SJCRH30 (cell line): ENCODE results near the gene KCNE4. TPM values are rescaled to one million over a fixed set of nuclear protein-coding genes. Genes with fewer than 3 reads are reported as not detected.

Experiments
- DNase-seq, 2 experiments: peaks; one replicate each; pipeline ENCODE4 v3.0.0-alpha.2; 2015 to 2020
- H3K27ac ChIP-seq: fragments of 250-450 bp; sonication (Bioruptor Pico); 2 replicates; pipeline ENCODE4 v1.5.1; 2020; ENCODE audit warnings: mild to moderate bottlenecking, moderate library complexity
- H3K27me3 ChIP-seq: fragments of 250-450 bp; sonication (Bioruptor Pico); 2 replicates; pipeline ENCODE4 v1.5.1; 2020; ENCODE audit warnings: mild to moderate bottlenecking, moderate library complexity
- H3K36me3 ChIP-seq: fragments of 250-450 bp; sonication (Bioruptor Pico); 2 replicates; pipeline ENCODE4 v1.5.1; 2020; ENCODE audit warnings: mild to moderate bottlenecking, moderate library complexity
- H3K4me1 ChIP-seq: fragments of 250-450 bp; sonication (Bioruptor Pico); 2 replicates; pipeline ENCODE4 v1.5.1; 2020; ENCODE audit warnings: mild to moderate bottlenecking, moderate library complexity
- H3K4me3 ChIP-seq: fragments of 250-450 bp; sonication (Bioruptor Pico); 2 replicates; pipeline ENCODE4 v1.5.1; 2020; ENCODE audit warnings: mild to moderate bottlenecking, moderate library complexity
- H3K9me3 ChIP-seq: fragments of 250-450 bp; sonication (Bioruptor Pico); replicated peaks from 2 replicates; pipeline ENCODE4 v1.5.1; 2020; ENCODE audit warnings: mild to moderate bottlenecking, moderate library complexity
- total RNA-seq: library from RNA; depleted of rRNA; stranded (reverse); fragments of >200 nt; shearing (Covaris generic); gene quantifications from 2 replicates; pipeline ENCODE4 v1.2.3, GENCODE V29; 2014

Gene KCNE4
- total RNA-seq, 1 experiment from 2014 or later, result 0.02 TPM

DNA sequence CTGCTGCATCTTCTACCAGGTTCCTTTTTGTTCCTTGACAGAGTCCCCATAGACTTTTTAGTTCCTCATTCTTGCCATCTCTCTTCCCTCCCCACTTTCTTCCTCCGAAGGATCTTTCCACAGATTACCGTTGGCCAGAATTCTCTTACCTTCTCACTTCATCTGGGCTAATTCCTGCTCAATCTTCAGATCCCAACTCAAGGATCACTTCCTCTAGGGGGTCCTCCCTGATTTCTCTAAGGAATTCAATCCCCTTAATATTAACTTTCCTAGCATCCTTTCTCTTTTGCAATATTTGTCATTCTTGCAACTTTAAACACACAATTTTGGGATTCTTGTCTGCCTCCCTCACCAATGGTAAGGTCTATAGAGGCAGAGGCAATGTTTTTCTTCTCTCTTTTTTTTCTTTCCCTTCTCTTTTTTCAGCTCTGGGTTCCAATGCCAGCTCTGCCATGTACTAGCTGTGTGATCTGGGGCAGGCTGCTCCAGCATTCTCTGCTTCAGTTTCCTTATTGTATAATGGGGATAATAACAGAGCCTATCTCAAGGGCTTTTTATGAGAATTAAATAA is 5.4 kb upstream of the KCNE4 start:
- H3K4me1 ChIP-seq, result peaks cover under 1% of the 10 kb centered on the region; the same call in 1 of the 2 replicates
- no peaks in the 10 kb centered on the region for H3K36me3 ChIP-seq
- no peaks in the 10 kb centered on the region for H3K9me3 ChIP-seq
- no peaks in the 10 kb centered on the region for H3K27me3 ChIP-seq
- H3K27ac ChIP-seq, result no peak overlapping the region
- no peak overlapping the region for H3K4me3 ChIP-seq
- DNase-seq, result no peak

DNA sequence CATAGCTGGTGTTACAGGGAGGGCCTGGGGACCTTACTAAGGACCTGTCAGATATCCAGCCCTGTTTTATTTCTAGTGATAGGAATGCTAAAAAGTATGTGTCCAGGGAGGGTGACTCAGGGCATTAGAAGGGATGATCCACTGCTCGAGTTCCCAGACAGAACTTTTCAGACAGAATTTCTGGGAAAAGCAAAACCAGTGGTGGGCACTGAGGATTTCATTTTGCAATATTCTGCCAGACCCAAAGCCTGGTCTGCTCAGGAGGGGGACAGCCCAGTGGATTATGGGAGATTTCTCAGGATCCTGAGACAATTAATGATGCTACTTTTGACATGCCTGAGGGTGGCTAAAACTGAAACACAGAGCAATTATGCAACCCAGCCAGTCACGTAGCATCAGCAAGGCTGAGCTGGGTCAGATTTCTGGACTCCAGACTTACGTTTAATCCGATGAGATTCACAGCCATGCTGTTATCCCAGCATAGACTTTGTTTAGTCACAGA is 4.7 kb upstream of the KCNE4 start:
- Histone ChIP-seq H3K4me3 (no peak overlapping the region), H3K4me1 (no peaks in the 10 kb centered on the region)

DNA sequence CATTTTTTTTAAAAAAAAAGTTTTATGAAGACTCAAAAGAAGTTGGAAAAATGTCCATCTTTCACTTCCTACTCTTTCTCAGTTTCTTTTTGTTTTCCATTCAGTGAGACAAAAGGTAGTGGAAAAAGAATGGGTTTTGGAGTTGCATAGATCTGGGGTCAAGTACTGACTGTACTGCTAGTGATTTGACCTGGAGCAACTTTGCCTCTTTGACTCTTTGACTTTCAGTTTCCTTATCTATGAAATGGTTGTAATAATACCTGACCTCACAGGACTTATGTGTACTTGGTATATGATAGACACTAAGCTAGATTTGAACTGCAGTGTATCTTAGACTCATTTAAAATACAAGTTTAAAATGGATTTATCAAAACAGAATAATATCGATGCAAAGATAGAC is 3.5 kb upstream of the KCNE4 start:
- Histone ChIP-seq H3K36me3 (no peaks in the 10 kb centered on the region), H3K27ac (no peak overlapping the region), H3K4me3 (no peak overlapping the region), H3K27me3 (no peaks in the 10 kb centered on the region; the same call in 1 of the 2 replicates), H3K9me3 (no peaks in the 10 kb centered on the region), H3K4me1 (no peaks in the 10 kb centered on the region)
- DNase-seq, result no peak

More for the DNA sequence above, 4.7 kb upstream of the KCNE4 start:
- Histone ChIP-seq H3K36me3 (no peaks in the 10 kb centered on the region), H3K27ac (no peak overlapping the region), H3K9me3 (no peaks in the 10 kb centered on the region), H3K27me3 (no peaks in the 10 kb centered on the region)
- no peak for DNase-seq

GRCh38 chr2:223049356-223049755 is 2.6 kb upstream of the KCNE4 start:
- Histone ChIP-seq H3K4me3 (no peak overlapping the region), H3K36me3 (no peaks in the 10 kb centered on the region), H3K9me3 (no peaks in the 10 kb centered on the region), H3K4me1 (no peaks in the 10 kb centered on the region), H3K27me3 (no peaks in the 10 kb centered on the region; the same call in 1 of the 2 replicates), H3K27ac (no peak overlapping the region)
- no peak for DNase-seq

GRCh38 chr2:223050188-223050587 is 1.8 kb upstream of the KCNE4 start:
- Histone ChIP-seq H3K4me3 (no peak overlapping the region), H3K9me3 (no peaks in the 10 kb centered on the region), H3K27me3 (peaks cover under 1% of the 10 kb centered on the region; the same call in 1 of the 2 replicates), H3K27ac (no peak overlapping the region), H3K36me3 (no peaks in the 10 kb centered on the region), H3K4me1 (no peaks in the 10 kb centered on the region)
- no peak for DNase-seq

GRCh38 chr2:223050900-223051504 is 988 bp upstream of the KCNE4 start:
- Histone ChIP-seq H3K4me3 (no peak overlapping the region), H3K4me1 (no peaks in the 10 kb centered on the region), H3K9me3 (no peaks in the 10 kb centered on the region), H3K27ac (no peak overlapping the region), H3K36me3 (no peaks in the 10 kb centered on the region), H3K27me3 (peaks cover 6% of the 10 kb centered on the region; the same call in 1 of the 2 replicates)
- DNase-seq, result no peak

DNA sequence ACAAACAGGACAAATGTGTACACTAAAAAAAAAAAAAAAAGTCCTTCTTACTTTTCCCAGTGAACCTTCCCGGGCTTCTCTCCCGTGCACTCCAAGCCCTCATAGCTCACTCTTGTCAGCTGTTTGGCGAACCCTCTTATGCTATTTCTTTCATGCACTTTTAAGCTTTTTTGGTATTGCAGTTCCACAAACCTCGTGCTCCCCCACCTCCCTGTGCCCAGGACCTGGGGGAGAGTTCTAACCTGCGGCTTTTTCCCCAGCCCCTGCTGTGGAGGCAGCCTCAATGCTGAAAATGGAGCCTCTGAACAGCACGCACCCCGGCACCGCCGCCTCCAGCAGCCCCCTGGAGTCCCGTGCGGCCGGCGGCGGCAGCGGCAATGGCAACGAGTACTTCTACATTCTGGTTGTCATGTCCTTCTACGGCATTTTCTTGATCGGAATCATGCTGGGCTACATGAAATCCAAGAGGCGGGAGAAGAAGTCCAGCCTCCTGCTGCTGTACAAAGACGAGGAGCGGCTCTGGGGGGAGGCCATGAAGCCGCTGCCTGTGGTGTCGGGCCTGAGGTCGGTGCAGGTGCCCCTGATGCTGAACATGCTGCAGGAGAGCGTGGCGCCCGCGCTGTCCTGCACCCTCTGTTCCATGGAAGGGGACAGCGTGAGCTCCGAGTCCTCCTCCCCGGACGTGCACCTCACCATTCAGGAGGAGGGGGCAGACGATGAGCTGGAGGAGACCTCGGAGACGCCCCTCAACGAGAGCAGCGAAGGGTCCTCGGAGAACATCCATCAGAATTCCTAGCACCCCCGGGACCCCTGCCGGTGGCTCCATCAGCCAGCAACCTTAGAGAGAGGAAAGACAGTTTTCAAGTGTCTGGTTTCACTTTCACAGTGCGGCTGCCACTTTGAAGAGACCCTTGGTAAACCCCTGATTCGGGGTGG is 826 bp downstream of the KCNE4 start:
- no peak for DNase-seq
- no peak overlapping the region for H3K27ac ChIP-seq

DNA sequence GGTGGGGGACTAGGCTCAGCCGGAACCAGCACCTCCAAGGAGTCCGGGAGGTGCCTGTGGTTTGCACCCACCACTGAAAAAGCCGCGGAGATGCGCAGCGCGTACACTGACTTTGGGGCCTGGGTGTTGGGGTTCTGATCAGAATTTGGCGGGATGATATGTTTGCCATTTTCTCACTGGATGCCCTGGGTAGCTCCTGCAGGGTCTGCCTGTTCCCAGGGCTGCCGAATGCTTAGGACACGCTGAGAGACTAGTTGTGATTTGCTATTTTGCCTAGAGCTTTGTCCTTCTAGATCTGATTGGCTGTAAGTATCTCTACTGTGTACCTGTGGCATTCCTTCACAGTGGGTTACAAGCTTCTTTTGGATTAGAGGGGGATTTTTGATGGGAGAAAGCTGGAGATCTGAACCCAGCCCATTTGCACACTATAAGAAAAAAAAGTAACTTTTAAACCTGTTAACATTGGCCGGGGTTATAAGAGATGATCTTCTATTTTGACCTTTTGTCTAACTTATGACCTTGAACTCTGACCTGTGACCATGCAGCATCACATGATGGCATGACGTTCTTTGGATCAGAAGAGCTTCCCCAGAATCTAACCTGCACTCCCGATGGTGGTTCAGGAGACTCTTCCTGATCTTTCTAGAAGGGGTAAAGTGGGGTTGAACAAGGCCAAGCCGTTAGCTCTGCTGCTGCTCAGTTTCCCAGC is 1.6 kb downstream of the KCNE4 start:
- Histone ChIP-seq H3K36me3 (no peaks in the 10 kb centered on the region), H3K4me1 (no peaks in the 10 kb centered on the region), H3K9me3 (no peaks in the 10 kb centered on the region), H3K4me3 (no peak overlapping the region), H3K27ac (no peak overlapping the region), H3K27me3 (peaks cover 6% of the 10 kb centered on the region; the same call in 1 of the 2 replicates)
- DNase-seq, result no peak

More for the DNA sequence above, 826 bp downstream of the KCNE4 start:
- H3K9me3 ChIP-seq, result no peaks in the 10 kb centered on the region
- peaks cover 6% of the 10 kb centered on the region; the same call in 1 of the 2 replicates for H3K27me3 ChIP-seq
- no peak overlapping the region for H3K4me3 ChIP-seq
- no peaks in the 10 kb centered on the region for H3K4me1 ChIP-seq
- no peaks in the 10 kb centered on the region for H3K36me3 ChIP-seq

- no peak for DNase-seq
- H3K4me1 ChIP-seq, result no peaks in the 10 kb centered on the region
- H3K27me3 ChIP-seq, result peaks cover 6% of the 10 kb centered on the region; the same call in 1 of the 2 replicates
- no peak overlapping the region for H3K4me3 ChIP-seq
- no peaks in the 10 kb centered on the region for H3K9me3 ChIP-seq
- no peak overlapping the region for H3K27ac ChIP-seq
- no peaks in the 10 kb centered on the region for H3K36me3 ChIP-seq
Measured at GRCh38 chr2:223054193-223054781, 2.3 kb downstream of the KCNE4 start.

DNA sequence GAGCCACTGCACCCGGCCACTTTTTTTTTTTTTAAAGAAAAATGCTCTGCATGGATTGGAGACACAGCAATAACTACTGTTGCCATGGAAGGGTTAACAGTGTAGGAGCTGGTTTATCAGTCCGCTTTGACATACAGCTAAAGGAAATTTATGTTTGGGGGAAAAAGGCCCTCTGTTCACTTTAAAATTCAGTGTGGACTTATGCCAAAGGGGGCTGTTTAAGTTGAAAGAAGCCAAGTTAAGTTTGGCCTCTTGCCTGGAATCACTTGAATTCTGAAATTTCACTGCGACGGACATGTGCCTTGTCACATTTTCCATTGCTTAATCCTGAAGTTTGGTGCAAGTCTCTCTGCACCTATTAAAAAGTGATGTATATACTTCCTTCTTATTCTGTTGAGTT is 3.1 kb downstream of the KCNE4 start:
- Histone ChIP-seq H3K4me1 (no peaks in the 10 kb centered on the region), H3K36me3 (no peaks in the 10 kb centered on the region), H3K27ac (no peak overlapping the region), H3K4me3 (no peak overlapping the region), H3K9me3 (no peaks in the 10 kb centered on the region), H3K27me3 (peaks cover 6% of the 10 kb centered on the region; the same call in 1 of the 2 replicates)
- no peak for DNase-seq

DNA sequence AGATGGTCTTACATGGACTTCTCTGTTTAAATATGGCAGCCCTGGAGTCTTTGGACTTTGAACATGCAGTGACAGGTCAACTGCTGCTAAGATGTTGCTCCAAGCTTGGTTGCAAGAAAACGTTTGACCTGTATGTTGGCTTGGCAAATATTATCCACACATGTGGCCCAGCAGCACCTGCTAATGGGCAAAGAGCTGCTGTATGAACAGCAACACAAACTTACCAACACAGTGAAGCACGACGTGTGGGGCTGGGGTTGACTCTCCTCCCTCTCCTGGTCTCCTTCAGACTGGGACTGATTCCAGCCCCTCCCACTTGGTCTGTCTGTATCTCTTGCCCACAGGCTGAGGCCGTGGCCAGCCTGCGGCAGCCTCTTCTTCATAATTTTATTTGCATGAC is 3.8 kb downstream of the KCNE4 start:
- no peak for DNase-seq
- Histone ChIP-seq H3K4me1 (no peaks in the 10 kb centered on the region), H3K36me3 (no peaks in the 10 kb centered on the region), H3K9me3 (no peaks in the 10 kb centered on the region), H3K27me3 (peaks cover 9% of the 10 kb centered on the region; the same call in 1 of the 2 replicates), H3K27ac (no peak overlapping the region), H3K4me3 (no peak overlapping the region)

GRCh38 chr2:223056701-223057418 is 4.9 kb downstream of the KCNE4 start:
- Histone ChIP-seq H3K4me1 (no peaks in the 10 kb centered on the region), H3K27ac (no peak overlapping the region), H3K36me3 (no peaks in the 10 kb centered on the region), H3K9me3 (no peaks in the 10 kb centered on the region), H3K4me3 (no peak overlapping the region), H3K27me3 (peaks cover 9% of the 10 kb centered on the region)
- DNase-seq, result no peak

DNA sequence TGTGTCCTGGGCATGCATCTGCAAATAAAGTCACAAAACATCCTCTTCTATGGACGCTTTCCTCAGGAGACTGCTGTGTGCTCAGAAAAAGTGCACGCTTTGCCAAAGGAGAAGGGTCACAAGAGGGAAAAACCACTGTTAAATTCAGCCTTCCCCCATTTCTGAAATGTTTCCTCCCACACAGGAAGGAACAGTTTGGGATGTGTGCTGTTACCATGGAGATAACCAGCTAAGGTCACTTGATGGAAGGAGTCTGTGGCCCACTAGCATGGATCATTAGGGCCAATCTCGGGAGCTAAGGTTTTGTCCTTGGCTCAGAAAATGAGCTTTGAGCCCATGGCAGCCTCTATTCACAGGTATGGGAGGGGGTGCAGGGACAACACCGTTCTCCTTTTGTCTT is 5.6 kb downstream of the KCNE4 start:
- Histone ChIP-seq H3K36me3 (no peaks in the 10 kb centered on the region), H3K27ac (no peak overlapping the region), H3K27me3 (peaks cover 9% of the 10 kb centered on the region), H3K4me1 (no peaks in the 10 kb centered on the region), H3K9me3 (no peaks in the 10 kb centered on the region), H3K4me3 (no peak overlapping the region)
- no peak for DNase-seq
